Measurements from ENCODE around the gene POLR2J3. TPM values are rescaled to one million over a fixed set of nuclear protein-coding genes. Genes with fewer than 3 reads are reported as not detected.
"Not testable (repeated sequence)": the region's sequence is repeated elsewhere in the genome, so short reads cannot be mapped to it uniquely, and the experiment has no call there.

Gene POLR2J3
- total and polyA plus RNA-seq, 2 donors (not counting 3 experiments of a cell fraction or from before 2014, with no cell fraction given): 40.7 to 63.1 TPM

GRCh38 chr7:102611675-102612325, 39.4 kb upstream of the POLR2J3 start:
- H3K36me3 ChIP-seq (ENCODE audit: control insufficient read depth in 2 of 2, extremely low read depth in 1 of 2, insufficient read depth in 2 of 2, low read length in 2 of 2); H3K4me3 ChIP-seq (replicated peaks in 1 of 3; ENCODE audit: insufficient read depth in 1 of 3, low read depth in 1 of 3, low read length in 3 of 3); H4K20me1 ChIP-seq (replicated peaks; ENCODE audit: control insufficient read depth, extremely low read depth, insufficient read depth, low read length); H3K4me1 ChIP-seq (ENCODE audit: control insufficient read depth, extremely low read depth, insufficient read depth, low read length); CTCF ChIA-PET; FAIRE-seq; H3K27me3 ChIP-seq (ENCODE audit: control insufficient read depth in 2 of 2, insufficient read depth in 2 of 2, low read length in 2 of 2); H2AFZ ChIP-seq (ENCODE audit: low read depth, low read length); H3K79me2 ChIP-seq (ENCODE audit: control insufficient read depth, insufficient read depth, low read length); dilution Hi-C loops (cut with MboI; ENCODE audit: extremely low pct_ligation_motif_present, low sequenced_read_pairs); H3K4me2 ChIP-seq (ENCODE audit: insufficient read depth, low read length); H3K9me1 ChIP-seq (replicated peaks; ENCODE audit: control insufficient read depth, extremely low read depth, insufficient read depth, low read length); POLR2A ChIA-PET; H3K9ac ChIP-seq (replicated peaks; ENCODE audit: extremely low read depth, insufficient read depth, low read length); H3K9me3 ChIP-seq (replicated peaks; ENCODE audit: control insufficient read depth, insufficient read depth, low read length); H3K27ac ChIP-seq (ENCODE audit: insufficient read depth, low read depth, low read length); intact Hi-C loops (cut with micrococcal nuclease): not testable (repeated sequence)
- TSS peak; percentile 61 for BruUV-seq (replicated peaks)
- peak; percentile 23 for DNase-seq (ENCODE audit: low read depth, low spot score)

- FAIRE-seq: peak; percentile 94
- CTCF ChIA-PET; DNase-seq (ENCODE audit: low read depth, low spot score); H3K27me3 ChIP-seq (ENCODE audit: control insufficient read depth in 2 of 2, insufficient read depth in 2 of 2, low read length in 2 of 2); H3K4me3 ChIP-seq (replicated peaks in 1 of 3; ENCODE audit: insufficient read depth in 1 of 3, low read depth in 1 of 3, low read length in 3 of 3); H3K9me1 ChIP-seq (replicated peaks; ENCODE audit: control insufficient read depth, extremely low read depth, insufficient read depth, low read length); H3K4me2 ChIP-seq (ENCODE audit: insufficient read depth, low read length); H3K79me2 ChIP-seq (ENCODE audit: control insufficient read depth, insufficient read depth, low read length); H3K9ac ChIP-seq (replicated peaks; ENCODE audit: extremely low read depth, insufficient read depth, low read length); H2AFZ ChIP-seq (ENCODE audit: low read depth, low read length); H3K27ac ChIP-seq (ENCODE audit: insufficient read depth, low read depth, low read length); dilution Hi-C loops (cut with MboI; ENCODE audit: extremely low pct_ligation_motif_present, low sequenced_read_pairs); intact Hi-C loops (cut with micrococcal nuclease); H4K20me1 ChIP-seq (replicated peaks; ENCODE audit: control insufficient read depth, extremely low read depth, insufficient read depth, low read length); H3K4me1 ChIP-seq (ENCODE audit: control insufficient read depth, extremely low read depth, insufficient read depth, low read length); H3K9me3 ChIP-seq (replicated peaks; ENCODE audit: control insufficient read depth, insufficient read depth, low read length); H3K36me3 ChIP-seq (ENCODE audit: control insufficient read depth in 2 of 2, extremely low read depth in 1 of 2, insufficient read depth in 2 of 2, low read length in 2 of 2); BruUV-seq (replicated peaks); POLR2A ChIA-PET: not testable (repeated sequence)
Observed at GRCh38 chr7:102611013-102611674, 38.8 kb upstream of the POLR2J3 start.

- intact Hi-C loops (cut with micrococcal nuclease); FAIRE-seq: not testable (repeated sequence)
Observed at GRCh38 chr7:102610441-102610840, 38.1 kb upstream of the POLR2J3 start.

GRCh38 chr7:102609734-102610133, 37.4 kb upstream of the POLR2J3 start:
- H3K79me2 ChIP-seq (ENCODE audit: control insufficient read depth, insufficient read depth, low read length); H4K20me1 ChIP-seq (replicated peaks; ENCODE audit: control insufficient read depth, extremely low read depth, insufficient read depth, low read length); H3K4me2 ChIP-seq (ENCODE audit: insufficient read depth, low read length); POLR2A ChIA-PET; H3K4me3 ChIP-seq (replicated peaks in 1 of 3; ENCODE audit: insufficient read depth in 1 of 3, low read depth in 1 of 3, low read length in 3 of 3); DNase-seq (ENCODE audit: low read depth, low spot score); H3K9ac ChIP-seq (replicated peaks; ENCODE audit: extremely low read depth, insufficient read depth, low read length); H3K36me3 ChIP-seq (ENCODE audit: control insufficient read depth in 2 of 2, extremely low read depth in 1 of 2, insufficient read depth in 2 of 2, low read length in 2 of 2); H3K27me3 ChIP-seq (ENCODE audit: control insufficient read depth in 2 of 2, insufficient read depth in 2 of 2, low read length in 2 of 2); H3K9me3 ChIP-seq (replicated peaks; ENCODE audit: control insufficient read depth, insufficient read depth, low read length); intact Hi-C loops (cut with micrococcal nuclease); H3K9me1 ChIP-seq (replicated peaks; ENCODE audit: control insufficient read depth, extremely low read depth, insufficient read depth, low read length); H2AFZ ChIP-seq (ENCODE audit: low read depth, low read length); dilution Hi-C loops (cut with MboI; ENCODE audit: extremely low pct_ligation_motif_present, low sequenced_read_pairs); FAIRE-seq; H3K27ac ChIP-seq (ENCODE audit: insufficient read depth, low read depth, low read length); BruUV-seq (replicated peaks); CTCF ChIA-PET; H3K4me1 ChIP-seq (ENCODE audit: control insufficient read depth, extremely low read depth, insufficient read depth, low read length): not testable (repeated sequence)

More at GRCh38 chr7:102610441-102610840, 38.1 kb upstream of the POLR2J3 start:
- H3K27me3 ChIP-seq (ENCODE audit: control insufficient read depth in 2 of 2, insufficient read depth in 2 of 2, low read length in 2 of 2); POLR2A ChIA-PET; H3K9me1 ChIP-seq (replicated peaks; ENCODE audit: control insufficient read depth, extremely low read depth, insufficient read depth, low read length); H3K9me3 ChIP-seq (replicated peaks; ENCODE audit: control insufficient read depth, insufficient read depth, low read length); H3K79me2 ChIP-seq (ENCODE audit: control insufficient read depth, insufficient read depth, low read length); BruUV-seq (replicated peaks); H3K36me3 ChIP-seq (ENCODE audit: control insufficient read depth in 2 of 2, extremely low read depth in 1 of 2, insufficient read depth in 2 of 2, low read length in 2 of 2); H3K4me3 ChIP-seq (replicated peaks in 1 of 3; ENCODE audit: insufficient read depth in 1 of 3, low read depth in 1 of 3, low read length in 3 of 3); H3K9ac ChIP-seq (replicated peaks; ENCODE audit: extremely low read depth, insufficient read depth, low read length); DNase-seq (ENCODE audit: low read depth, low spot score); CTCF ChIA-PET; dilution Hi-C loops (cut with MboI; ENCODE audit: extremely low pct_ligation_motif_present, low sequenced_read_pairs); H2AFZ ChIP-seq (ENCODE audit: low read depth, low read length); H3K27ac ChIP-seq (ENCODE audit: insufficient read depth, low read depth, low read length); H3K4me1 ChIP-seq (ENCODE audit: control insufficient read depth, extremely low read depth, insufficient read depth, low read length); H4K20me1 ChIP-seq (replicated peaks; ENCODE audit: control insufficient read depth, extremely low read depth, insufficient read depth, low read length); H3K4me2 ChIP-seq (ENCODE audit: insufficient read depth, low read length): not testable (repeated sequence)
